ENCODE measurements around the gene SPEN. TPM values are rescaled to one million over a fixed set of nuclear protein-coding genes. Genes with fewer than 3 reads are reported as not detected.

The SPEN gene, protein sequence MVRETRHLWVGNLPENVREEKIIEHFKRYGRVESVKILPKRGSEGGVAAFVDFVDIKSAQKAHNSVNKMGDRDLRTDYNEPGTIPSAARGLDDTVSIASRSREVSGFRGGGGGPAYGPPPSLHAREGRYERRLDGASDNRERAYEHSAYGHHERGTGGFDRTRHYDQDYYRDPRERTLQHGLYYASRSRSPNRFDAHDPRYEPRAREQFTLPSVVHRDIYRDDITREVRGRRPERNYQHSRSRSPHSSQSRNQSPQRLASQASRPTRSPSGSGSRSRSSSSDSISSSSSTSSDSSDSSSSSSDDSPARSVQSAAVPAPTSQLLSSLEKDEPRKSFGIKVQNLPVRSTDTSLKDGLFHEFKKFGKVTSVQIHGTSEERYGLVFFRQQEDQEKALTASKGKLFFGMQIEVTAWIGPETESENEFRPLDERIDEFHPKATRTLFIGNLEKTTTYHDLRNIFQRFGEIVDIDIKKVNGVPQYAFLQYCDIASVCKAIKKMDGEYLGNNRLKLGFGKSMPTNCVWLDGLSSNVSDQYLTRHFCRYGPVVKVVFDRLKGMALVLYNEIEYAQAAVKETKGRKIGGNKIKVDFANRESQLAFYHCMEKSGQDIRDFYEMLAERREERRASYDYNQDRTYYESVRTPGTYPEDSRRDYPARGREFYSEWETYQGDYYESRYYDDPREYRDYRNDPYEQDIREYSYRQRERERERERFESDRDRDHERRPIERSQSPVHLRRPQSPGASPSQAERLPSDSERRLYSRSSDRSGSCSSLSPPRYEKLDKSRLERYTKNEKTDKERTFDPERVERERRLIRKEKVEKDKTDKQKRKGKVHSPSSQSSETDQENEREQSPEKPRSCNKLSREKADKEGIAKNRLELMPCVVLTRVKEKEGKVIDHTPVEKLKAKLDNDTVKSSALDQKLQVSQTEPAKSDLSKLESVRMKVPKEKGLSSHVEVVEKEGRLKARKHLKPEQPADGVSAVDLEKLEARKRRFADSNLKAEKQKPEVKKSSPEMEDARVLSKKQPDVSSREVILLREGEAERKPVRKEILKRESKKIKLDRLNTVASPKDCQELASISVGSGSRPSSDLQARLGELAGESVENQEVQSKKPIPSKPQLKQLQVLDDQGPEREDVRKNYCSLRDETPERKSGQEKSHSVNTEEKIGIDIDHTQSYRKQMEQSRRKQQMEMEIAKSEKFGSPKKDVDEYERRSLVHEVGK (N-terminal part only)
- total RNA-seq = 12.9 and 23.5 TPM in 2 replicates

GRCh38 chr1:15847100-15847892 lies at the start of gene SPEN:
TSS of gene SPEN (plus strand) at chr1:15847707. CDS start at chr1:15848068, 361 bp downstream.

DNA sequence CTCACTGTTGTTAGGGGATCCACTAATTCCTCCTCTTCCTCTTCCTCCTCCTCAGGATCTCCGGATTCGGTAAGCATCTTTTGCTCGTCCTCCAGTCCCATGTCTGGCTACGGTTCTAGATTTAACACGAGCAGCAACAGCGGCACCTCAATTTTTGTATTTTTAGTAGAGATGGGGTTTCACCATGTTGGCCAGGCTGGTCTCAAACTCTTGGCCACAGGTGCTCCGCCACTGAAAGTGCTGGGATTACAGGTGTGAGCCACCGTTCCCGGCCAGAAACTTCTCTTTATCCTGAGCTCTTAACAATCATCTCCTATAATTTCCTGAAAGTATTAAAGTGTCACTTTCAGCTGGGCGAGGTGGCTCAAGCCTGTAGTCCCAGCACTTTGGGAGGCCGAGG lies 40.0 kb upstream of the SPEN start, which contains the start of gene UQCRHL:
UQCRHL (minus strand) TSS at position 101 of the 400 bp plus-strand sequence; CDS start at position 101, 0 bp downstream.

GRCh38 chr1:15975805-15976680 lies 128.5 kb downstream of the SPEN start, which contains the start of gene ZBTB17:
TSS of gene ZBTB17 (minus strand) at chr1:15976101. CDS start at chr1:15948495, 27,606 bp downstream.

Small RNAs within 50 kb of the gene (small RNA-seq; reads per million reads assigned to genes)
- not detected for gene AL034555.1
- gene AL355994.1 = not detected
- not detected for gene AL355994.5

Other genes with a start within 250 kb of the SPEN start
- gene DDI2, start 230.2 kb upstream of the SPEN start, total RNA-seq = 26.6 and 28.3 TPM in 2 replicates
- 69.0 and 81.2 TPM in 2 replicates for gene PLEKHM2, start 163.4 kb upstream of the SPEN start, total RNA-seq
- gene SLC25A34, start 111.4 kb upstream of the SPEN start, total RNA-seq = 0.39 and 0.73 TPM in 2 replicates
- not detected in 2 replicates for gene TMEM82, start 105.2 kb upstream of the SPEN start, total RNA-seq
- gene FBLIM1, start 88.9 kb upstream of the SPEN start, total RNA-seq = 11.0 and 17.0 TPM in 2 replicates
- 1.5 and 2.2 TPM in 2 replicates for gene UQCRHL, start 40.1 kb upstream of the SPEN start, total RNA-seq
- gene ZBTB17, start 128.4 kb downstream of the SPEN start, total RNA-seq = 27.2 and 30.5 TPM in 2 replicates
- not detected in 2 replicates for gene SRARP, start 156.5 kb downstream of the SPEN start, total RNA-seq
- under 0.01 and 0.20 TPM in 2 replicates for gene HSPB7, start 170.3 kb downstream of the SPEN start, total RNA-seq
- not detected in 2 replicates for gene CLCNKA, start 174.3 kb downstream of the SPEN start, total RNA-seq
- not detected in 2 replicates for gene CLCNKB, start 196.1 kb downstream of the SPEN start, total RNA-seq
- under 0.01 and 0.37 TPM in 2 replicates for gene FAM131C, start 225.9 kb downstream of the SPEN start, total RNA-seq